ENCODE results near the gene POLR3GL. TPM values are rescaled to one million over a fixed set of nuclear protein-coding genes. Genes with fewer than 3 reads are reported as not detected.
A peak's percentile ranks its signal among the peaks of the same experiment; 100 is the strongest.

The POLR3GL gene
- polyA plus RNA-seq, 1 experiment, result 25.0 TPM

DNA sequence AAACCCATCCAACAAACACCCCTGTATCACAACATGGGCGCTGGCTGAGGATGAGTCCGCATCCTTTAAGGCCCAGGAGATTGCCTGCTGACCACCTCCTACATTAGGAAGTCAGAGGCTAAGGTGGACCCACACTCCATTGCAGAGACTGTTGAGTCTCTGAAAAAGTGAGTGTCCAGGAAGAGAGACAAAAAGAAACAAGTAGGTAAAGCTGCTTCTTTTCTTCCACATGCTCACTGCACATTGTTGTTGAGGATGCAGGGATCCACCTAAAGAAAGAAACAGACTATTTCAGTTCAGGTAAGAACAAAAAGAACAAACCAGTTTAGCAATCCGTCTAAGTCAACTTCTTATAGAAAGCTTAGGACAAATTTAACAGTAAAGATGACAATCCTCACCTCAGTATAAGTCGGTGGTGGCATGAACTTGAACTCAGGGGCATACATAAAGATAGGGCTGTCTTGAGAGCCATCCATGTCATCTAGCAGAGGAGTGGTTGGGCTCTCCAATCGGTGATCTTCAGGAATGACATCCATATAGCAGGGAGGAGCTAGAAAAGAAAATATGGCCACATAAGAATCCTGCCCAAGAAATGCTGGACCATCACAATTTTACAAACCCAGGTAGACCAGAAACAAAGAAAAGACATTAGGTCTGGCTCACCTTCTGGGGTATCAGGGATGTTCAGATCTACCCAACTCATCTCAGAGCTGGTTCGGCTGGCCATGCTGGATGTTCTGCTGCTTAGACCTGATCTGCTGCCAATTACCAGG lies 29.3 kb downstream of the POLR3GL start:
- no peak for DNase-seq (ENCODE audit: low read depth, low spot score)
- TF ChIP-seq, protein P1, sequence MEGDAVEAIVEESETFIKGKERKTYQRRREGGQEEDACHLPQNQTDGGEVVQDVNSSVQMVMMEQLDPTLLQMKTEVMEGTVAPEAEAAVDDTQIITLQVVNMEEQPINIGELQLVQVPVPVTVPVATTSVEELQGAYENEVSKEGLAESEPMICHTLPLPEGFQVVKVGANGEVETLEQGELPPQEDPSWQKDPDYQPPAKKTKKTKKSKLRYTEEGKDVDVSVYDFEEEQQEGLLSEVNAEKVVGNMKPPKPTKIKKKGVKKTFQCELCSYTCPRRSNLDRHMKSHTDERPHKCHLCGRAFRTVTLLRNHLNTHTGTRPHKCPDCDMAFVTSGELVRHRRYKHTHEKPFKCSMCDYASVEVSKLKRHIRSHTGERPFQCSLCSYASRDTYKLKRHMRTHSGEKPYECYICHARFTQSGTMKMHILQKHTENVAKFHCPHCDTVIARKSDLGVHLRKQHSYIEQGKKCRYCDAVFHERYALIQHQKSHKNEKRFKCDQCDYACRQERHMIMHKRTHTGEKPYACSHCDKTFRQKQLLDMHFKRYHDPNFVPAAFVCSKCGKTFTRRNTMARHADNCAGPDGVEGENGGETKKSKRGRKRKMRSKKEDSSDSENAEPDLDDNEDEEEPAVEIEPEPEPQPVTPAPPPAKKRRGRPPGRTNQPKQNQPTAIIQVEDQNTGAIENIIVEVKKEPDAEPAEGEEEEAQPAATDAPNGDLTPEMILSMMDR (IDR thresholded peaks at IDR 0.05; ENCODE audit: low read depth, low read length), result no peak
- Histone ChIP-seq H3K27me3 (ENCODE audit: control insufficient read depth, insufficient read depth, low read length) (no peaks in the 10 kb centered on the region), H3K4me3 (ENCODE audit: low read depth, low read length) (peak overlapping the region; percentile 96), H3K27ac (ENCODE audit: low read depth, low read length) (no peak overlapping the region), H3K9me3 (ENCODE audit: control insufficient read depth, insufficient read depth, low read length) (no peaks in the 10 kb centered on the region)
- ChIA-PET POLR2A (no interaction called here), CTCF (interaction anchor here (0.9 to 4.4 kb wide), 4 partner anchors 14 to 84 kb away, joined by 4 to 23 read pairs (median 10); partner anchors contain the start of gene ITGA10)

DNA sequence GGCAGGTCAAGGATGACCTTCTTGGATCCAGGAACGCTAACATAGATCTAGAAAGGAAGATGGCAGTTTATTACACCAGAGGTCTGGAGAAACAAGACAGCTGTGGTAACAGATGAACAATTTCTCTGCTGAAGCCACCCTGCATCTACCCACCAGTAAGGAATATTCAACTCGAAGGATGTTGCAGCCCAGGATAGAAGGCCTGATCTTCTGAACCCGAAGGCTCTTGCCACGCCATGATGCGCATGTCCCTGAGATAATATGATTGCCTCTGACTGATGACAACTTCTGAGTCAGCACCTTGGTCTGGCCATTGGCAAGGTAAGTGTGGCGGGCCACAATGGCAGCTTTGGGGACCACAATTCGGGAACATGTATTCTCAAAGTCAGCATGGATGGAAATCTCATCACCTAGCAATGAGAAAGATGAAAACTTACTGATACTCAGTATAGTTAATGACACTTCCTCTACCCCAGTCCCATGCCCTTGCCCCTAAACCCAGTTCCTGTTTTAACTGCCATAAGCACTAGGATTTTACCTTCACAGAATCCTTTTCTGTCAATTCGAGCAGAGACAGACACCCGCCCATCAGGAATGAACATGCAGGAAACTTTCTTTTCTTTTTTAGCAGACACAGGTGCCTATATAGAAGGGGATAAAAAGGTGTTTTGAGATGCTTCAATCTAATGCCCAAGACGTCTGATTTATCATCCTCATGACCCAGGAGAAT lies 30.1 kb downstream of the POLR3GL start:
- peak overlapping the region; percentile 96 for H3K4me3 ChIP-seq (ENCODE audit: low read depth, low read length)
- TF ChIP-seq, protein P1 (IDR thresholded peaks at IDR 0.05; ENCODE audit: low read depth, low read length), result no peak
- H3K9me3 ChIP-seq (ENCODE audit: control insufficient read depth, insufficient read depth, low read length), result no peaks in the 10 kb centered on the region
- no peaks in the 10 kb centered on the region for H3K27me3 ChIP-seq (ENCODE audit: control insufficient read depth, insufficient read depth, low read length)
- H3K27ac ChIP-seq (ENCODE audit: low read depth, low read length), result no peak overlapping the region
- DNase-seq (ENCODE audit: low read depth, low spot score), result no peak
- POLR2A ChIA-PET, result no interaction called here
- CTCF ChIA-PET, result interaction anchor here (0.5 to 4.4 kb wide), 6 partner anchors 13 to 85 kb away, joined by 3 to 23 read pairs (median 5); partner anchors contain the start of gene ITGA10

DNA sequence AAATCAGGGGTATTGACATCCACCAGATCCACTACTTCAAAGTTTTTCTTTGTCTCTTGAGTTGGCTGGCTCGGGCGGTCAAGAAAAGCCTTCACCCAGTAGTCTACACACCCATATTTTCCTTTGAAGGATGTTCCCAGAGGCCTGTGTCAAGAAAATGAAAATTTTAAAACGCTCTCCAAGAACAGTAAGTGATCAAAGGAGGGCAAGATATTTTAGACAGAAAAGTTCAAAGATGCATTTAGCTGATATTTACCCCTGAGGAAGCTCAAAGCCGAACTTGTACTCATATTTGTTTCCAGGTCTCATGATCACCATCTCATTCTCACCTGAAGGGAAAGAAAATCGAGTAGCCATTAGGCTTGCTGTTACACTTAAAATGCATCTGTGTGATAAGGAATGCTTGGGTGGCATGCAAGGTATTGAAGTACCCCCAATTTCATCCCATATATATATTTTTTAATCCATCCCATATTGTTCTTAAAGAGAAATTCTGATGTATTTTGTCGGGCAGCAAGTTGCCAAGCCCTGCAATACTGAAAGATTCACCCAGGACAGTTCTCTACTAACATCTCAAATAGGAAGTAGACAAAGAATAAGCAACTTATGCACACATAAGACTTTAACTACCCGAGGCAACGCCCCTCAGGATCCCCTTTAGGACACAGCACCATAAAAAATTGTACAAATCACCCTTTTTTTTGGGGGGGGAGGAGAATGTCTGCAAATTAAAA lies 30.8 kb downstream of the POLR3GL start:
- Histone ChIP-seq H3K27me3 (ENCODE audit: control insufficient read depth, insufficient read depth, low read length) (no peaks in the 10 kb centered on the region), H3K4me3 (ENCODE audit: low read depth, low read length) (peak overlapping the region; percentile 96), H3K27ac (ENCODE audit: low read depth, low read length) (no peak overlapping the region), H3K9me3 (ENCODE audit: control insufficient read depth, insufficient read depth, low read length) (no peaks in the 10 kb centered on the region)
- POLR2A ChIA-PET, result no interaction called here
- DNase-seq (ENCODE audit: low read depth, low spot score), result no peak
- CTCF ChIA-PET, result interaction anchor here (0.5 to 1.0 kb wide), 3 partner anchors 12 to 18 kb away, joined by 3 to 5 read pairs (median 3); no protein-coding TSS in a partner anchor
- TF ChIP-seq, protein P1 (IDR thresholded peaks at IDR 0.05; ENCODE audit: low read depth, low read length), result no peak

DNA sequence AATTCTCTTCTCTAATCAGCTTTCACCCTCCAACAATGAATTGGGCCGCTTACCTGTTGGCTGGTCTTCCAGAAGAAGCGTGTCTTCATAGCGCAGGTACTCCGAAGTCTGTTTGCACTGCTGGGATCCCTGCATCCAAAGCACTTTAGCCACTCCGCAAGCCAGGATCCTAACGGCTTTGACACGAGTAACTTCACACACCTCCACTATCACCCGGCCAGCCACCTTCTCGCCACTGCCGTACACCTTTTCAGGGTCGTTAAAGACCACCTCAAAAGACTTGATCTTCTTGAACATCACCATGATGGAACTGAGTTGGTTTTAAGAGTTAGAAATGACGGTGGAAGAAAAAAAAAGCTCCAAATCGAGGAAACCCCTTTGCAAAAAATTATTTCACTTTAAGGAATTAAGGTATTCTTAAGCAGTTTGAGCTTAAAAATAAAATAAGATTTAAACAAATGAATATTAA lies 31.5 kb downstream of the POLR3GL start:
- H3K4me3 ChIP-seq (ENCODE audit: low read depth, low read length), result peak overlapping the region; percentile 96
- DNase-seq (ENCODE audit: low read depth, low spot score), result no peak
- no peaks in the 10 kb centered on the region for H3K27me3 ChIP-seq (ENCODE audit: control insufficient read depth, insufficient read depth, low read length)
- TF ChIP-seq, protein P1 (IDR thresholded peaks at IDR 0.05; ENCODE audit: low read depth, low read length), result no peak
- POLR2A ChIA-PET, result interaction anchor here (1.6 to 2.4 kb wide), 2 partner anchors 11 to 17 kb away, joined by 5 to 8 read pairs; no protein-coding TSS in a partner anchor
- CTCF ChIA-PET, result interaction anchor here (0.9 to 1.4 kb wide), 3 partner anchors 12 to 36 kb away, joined by 4 to 6 read pairs (median 5); no protein-coding TSS in a partner anchor
- H3K9me3 ChIP-seq (ENCODE audit: control insufficient read depth, insufficient read depth, low read length), result no peaks in the 10 kb centered on the region
- no peak overlapping the region for H3K27ac ChIP-seq (ENCODE audit: low read depth, low read length)
